HG02884 (cell line): ENCODE data around the gene CHMP6.
"Not testable (repeated sequence)": the region's sequence is repeated elsewhere in the genome, so short reads cannot be mapped to it uniquely, and the experiment has no call there.

Source experiments
- ATAC-seq: cut with Tn5 transposase; IDR thresholded peaks from one replicate; pipeline ENCODE4 v1.9.1; 2021; ENCODE audit warnings: mild to moderate bottlenecking, moderate library complexity; ENCODE audit not compliant: unreplicated experiment

Gene CHMP6

GRCh38 chr17:81029859-81030258 lies 38.2 kb downstream of the CHMP6 start:
- ATAC-seq, result no peak

GRCh38 chr17:81030312-81030711 lies 38.7 kb downstream of the CHMP6 start:
- not testable (repeated sequence) for ATAC-seq

GRCh38 chr17:81030741-81031565 lies 39.3 kb downstream of the CHMP6 start:
- no peak for ATAC-seq

- ATAC-seq, result no peak
Measured at GRCh38 chr17:81031566-81032550, 40.2 kb downstream of the CHMP6 start.

DNA sequence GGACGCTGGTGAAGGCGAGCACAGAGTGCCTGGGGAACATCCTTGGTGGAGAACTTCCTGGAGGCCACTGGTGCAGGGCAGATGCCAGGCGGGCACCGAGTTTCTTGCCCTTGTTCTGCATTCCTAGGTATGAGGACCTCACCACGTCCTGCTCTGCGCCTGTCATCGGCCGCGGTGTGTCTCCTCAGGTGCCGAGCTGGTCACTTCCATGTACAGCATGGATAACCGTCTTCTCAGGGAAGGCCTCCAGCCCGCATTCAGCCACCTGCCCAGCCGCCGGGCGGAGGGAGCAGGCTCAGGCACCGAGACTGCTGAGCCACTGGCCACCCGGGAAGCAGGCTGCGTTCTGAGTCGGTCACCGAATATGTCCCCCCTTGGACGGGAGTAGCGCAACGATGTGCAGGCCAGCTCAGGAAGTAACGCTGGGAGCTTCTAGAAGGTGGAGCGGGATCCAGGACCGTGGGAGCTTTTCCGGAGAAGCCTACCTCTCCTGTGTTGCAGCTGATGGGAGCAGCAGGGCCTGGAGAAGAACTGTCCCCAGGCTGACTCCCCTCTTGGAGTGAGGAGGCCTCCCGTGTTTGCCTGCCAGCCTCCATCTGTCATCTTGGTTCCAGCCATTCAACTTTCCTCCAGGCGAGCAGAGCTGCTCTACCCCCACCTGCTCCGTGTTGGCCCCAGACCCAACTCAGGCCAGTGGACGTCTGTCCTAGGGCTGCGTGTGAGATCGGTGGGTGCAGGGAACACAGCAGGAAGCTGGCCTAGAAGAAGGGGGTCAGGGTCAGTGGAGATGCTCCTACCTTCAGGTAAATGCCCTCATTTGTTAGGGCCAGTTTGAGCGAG lies 41.2 kb downstream of the CHMP6 start:
- ATAC-seq, result no peak

DNA sequence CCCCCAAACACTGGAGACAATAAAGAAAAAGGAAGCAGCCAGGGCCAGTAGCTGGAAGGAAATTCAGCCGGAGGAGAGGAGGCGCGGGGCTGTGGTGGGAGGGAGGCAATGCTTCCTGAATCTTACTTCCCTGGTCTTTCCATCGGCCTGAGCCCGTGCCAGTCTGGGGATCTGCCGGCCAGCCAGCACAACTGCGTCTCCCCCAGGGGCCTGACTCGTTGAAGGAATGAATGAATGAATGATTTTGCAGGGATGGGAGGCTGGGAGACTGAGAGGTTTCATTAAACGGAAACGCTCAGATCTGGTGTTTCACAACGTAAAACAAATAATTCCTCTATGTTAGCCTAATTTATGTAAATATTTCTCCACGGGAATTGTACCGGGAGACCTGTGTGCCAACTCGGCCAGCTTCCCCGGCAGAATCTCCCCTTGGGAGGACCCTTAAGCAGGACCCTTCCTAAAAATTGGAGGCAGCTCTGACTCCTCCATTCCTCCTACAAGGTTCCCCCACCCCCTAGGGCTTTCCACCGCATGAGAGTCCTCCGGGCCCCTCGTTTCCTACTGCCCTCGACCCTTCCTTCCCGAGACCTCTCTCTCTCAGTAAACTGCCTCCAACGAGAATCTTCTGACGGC lies 42.0 kb downstream of the CHMP6 start:
- ATAC-seq, result no peak

GRCh38 chr17:81034168-81034777 lies 42.6 kb downstream of the CHMP6 start:
- no peak for ATAC-seq

- no peak for ATAC-seq
Measured at GRCh38 chr17:81034779-81035520, 43.3 kb downstream of the CHMP6 start, which contains the start of gene BAIAP2. TSS of gene BAIAP2 (plus strand) at chr17:81035151. CDS start at chr17:81035255, 104 bp downstream.

DNA sequence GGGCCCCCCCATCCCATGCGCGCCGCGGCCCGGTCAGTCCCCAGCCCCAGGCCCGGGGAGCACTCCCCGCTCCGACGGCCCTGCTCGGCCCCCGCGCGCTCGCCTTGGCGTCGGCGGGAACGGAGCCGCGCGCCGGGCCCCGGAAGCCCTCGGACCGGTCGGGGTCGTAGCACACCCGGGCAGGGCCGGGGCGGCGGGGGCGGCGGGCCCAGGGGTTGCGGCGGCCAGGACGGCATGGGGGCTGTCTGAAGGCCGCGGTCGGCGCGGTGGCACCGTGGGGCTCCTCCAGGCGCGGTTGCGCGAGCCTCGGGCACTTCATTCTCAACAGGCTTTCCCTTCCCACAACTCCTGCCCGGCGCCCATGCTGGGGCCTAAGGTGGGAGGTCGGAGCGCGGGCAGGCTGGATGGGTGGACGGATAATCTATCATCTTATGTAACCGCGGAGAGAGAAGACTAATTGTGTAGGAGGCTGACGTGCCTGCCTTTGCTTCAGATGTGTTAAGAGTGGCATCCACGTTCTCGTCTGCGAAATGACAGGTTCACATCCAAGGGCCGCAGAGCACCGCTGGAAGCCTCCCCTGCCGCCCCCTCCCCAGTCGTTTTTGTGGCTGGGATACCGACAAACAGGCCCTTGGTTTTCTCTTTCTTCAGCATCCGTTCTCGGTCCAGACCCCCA lies 44.0 kb downstream of the CHMP6 start:
- no peak for ATAC-seq

GRCh38 chr17:81036197-81036941 lies 44.7 kb downstream of the CHMP6 start:
- ATAC-seq, result no peak

DNA sequence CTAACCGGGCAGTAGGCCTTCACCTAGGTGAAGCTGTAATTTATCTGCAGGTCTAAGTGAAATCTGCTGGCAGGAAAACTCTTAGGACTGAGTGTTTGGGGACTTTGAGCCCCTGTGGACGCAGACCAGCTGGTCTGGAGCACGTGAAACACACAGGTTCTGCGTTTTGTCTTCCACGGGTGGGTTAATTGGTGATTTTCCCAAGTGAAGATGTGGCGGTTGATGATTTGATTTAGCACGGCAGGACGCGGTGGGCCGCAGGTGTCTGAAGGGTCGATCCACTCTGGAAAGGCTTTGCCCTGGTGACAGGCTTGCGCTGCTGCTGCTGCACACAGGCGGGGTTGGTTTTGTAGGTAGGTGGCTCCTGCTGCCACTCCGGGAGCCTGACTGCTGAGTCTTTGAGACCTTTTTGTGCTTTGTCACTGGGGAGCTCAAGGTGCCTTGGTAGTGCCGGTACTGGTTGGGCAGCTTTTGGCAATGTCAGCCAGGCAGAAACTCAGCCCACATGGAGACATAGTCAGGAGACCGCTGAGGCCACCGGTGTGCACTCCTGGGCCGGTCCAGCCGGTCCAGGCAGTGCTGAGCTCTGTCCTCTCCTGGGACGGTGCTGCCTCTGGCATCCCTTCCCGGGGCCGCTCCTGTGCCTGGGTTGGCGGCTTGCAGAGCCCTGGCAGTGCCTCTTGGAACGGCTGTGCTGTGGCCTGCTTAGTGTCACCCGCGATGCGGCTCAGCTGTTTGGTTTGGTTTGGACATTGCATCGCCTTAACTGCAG lies 45.6 kb downstream of the CHMP6 start:
- no peak for ATAC-seq

- no peak for ATAC-seq
Measured at GRCh38 chr17:81037798-81038733, 46.4 kb downstream of the CHMP6 start.

DNA sequence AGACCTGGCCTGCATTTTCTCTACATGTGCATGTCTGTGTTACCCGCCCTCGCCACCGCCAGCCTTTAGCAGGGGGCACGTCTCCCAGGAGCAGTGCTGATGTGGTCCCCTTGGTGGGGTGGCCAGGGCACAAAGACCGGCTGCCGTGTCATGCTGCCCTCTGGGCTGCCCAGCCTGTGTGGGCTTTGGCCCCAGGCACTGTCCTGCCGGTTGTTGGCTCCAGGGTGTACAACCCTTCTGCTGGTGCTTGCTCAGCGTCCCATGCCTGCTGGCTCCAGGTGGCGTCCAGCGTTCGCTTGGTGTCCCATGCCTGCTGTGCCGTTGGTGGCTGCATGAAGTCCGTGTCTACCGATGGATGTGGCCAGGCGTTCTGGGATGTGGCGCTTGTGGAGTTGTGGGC lies 47.5 kb downstream of the CHMP6 start:
- ATAC-seq, result no peak

DNA sequence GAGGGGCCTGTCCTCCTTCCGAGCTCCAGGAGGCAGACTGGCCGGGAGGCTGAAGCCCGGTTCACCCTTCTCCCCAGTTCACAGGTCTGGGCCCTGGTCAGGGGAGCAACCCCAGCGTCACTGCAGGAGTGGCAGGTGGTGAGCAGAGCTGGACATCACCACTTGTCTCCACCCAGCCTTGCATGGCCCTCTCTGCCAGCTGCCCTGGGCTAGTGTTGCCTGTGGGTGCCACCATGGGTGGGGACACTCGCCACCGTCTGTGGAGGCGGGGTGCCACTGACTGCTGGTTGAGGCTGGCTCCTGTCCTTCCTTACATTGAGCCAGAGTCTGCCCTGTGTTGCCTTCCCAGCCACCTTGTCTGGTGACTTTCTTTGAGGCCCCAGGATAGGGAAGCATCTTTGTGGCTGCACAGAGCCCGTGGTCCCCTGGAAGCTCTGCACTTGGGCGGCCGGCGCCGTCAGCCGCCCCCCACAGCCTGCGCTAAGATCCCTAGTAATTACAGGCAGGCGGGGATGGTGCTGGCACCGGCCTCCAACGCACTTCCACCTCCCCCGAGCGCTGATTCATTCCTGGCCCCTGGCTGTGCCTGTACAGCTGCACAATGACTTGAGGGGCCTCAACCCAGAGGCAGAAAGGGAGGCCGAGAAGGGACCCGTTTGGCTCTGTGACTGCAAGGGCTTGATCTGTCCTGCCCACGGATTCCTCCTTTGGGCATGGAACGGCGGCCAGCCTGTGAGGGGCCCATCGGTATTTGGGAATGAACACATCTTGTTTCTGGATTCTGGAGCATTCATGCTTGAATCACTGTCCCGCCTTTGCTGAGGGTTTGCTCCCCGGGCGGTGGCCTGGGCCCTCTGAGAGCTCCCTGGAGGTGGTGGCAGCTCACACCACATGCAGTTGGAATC lies 48.5 kb downstream of the CHMP6 start:
- no peak for ATAC-seq

DNA sequence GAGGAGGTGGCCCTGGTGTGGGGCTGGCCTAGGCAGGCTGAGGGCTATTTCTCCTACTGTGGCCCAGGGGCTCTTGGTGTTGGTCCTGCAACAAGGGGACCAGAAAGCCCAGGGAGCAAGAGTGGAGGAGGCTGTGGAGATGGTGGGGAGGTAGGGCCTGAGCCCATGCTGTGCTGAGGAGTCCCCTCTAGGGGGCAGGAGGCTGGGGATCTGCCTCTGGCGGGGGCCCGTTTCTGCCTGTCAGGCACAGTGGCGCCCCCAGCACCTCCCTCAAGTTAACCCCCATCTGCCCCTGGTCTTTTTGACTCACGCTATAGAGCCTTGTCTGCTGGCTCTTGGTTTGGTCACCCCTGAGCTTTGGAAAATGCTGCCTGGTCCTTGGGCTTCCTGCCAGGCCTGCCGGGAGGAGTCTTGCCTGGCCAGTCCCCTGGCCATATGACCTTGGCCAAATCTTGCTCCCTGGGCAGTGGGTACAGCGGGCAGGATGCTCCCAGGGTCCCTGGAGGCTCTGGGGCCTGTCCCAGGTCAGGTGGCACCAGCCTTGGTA lies 49.2 kb downstream of the CHMP6 start:
- ATAC-seq, result no peak
